Measurements from ENCODE around the gene PLXNA2.

GRCh38 chr1:208243967-208244916, at the start of gene PLXNA2:
- no peak for TF ChIP-seq CTCF (conservative IDR thresholded peaks at IDR 0.05; ENCODE audit: low read depth, low read length)
- TF ChIP-seq EZH2 (IDR thresholded peaks at IDR 0.05; ENCODE audit: borderline replicate concordance, low read depth, low read length, poor library complexity, severe bottlenecking), result no peak
